DMS114 treated with DMSO at 0.1 percent for 48 hours (cell line): Measurements from ENCODE around the gene TEX2.
"Not testable (repeated sequence)": the region's sequence is repeated elsewhere in the genome, so short reads cannot be mapped to it uniquely, and the experiment has no call there.

Source experiments
- DNase-seq: peaks from one replicate; lab custom pipeline; 2025; ENCODE audit not compliant: unreplicated experiment; lab: John Stamatoyannopoulos, UW

TEX2 gene

DNA sequence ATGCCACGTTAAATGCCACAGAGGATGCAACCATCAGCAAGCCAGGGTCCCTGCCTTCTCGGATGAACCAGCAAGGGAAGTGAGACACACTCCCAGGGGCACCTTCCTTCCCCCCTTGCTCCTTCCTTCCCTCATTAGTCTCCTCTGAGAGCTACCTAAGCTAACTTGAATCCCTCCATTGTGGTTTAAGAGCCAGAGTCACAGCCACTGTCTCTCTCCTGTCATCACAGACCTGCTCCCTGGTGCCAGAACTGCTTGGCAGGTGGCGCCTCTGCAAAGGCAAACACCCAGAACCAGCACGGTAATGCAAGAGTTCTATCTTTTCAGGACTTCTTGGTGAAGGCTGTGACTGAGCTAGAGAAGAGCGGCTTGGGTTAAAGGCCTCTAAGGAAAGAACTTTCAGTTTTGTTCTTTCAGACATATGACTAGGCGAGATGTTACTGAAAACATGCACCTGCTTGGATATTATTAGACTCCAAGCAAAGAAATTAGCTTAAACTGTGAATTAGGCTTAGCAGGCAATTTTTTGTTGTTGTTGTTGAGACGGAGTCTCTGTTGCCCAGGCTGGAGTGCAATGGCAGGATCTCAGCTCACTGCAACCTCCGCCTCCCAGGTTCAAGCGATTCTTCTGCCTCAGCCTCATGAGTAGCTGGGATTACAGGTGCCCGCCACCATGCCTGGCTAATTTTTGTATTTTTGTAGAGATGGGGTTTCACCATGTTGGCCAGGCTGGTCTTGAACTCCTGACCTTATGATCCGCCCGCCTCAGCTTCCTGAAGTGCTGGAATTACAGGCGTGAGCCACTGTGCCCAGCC is 141.9 kb downstream of the TEX2 start:
- not testable (repeated sequence) for DNase-seq

DNA sequence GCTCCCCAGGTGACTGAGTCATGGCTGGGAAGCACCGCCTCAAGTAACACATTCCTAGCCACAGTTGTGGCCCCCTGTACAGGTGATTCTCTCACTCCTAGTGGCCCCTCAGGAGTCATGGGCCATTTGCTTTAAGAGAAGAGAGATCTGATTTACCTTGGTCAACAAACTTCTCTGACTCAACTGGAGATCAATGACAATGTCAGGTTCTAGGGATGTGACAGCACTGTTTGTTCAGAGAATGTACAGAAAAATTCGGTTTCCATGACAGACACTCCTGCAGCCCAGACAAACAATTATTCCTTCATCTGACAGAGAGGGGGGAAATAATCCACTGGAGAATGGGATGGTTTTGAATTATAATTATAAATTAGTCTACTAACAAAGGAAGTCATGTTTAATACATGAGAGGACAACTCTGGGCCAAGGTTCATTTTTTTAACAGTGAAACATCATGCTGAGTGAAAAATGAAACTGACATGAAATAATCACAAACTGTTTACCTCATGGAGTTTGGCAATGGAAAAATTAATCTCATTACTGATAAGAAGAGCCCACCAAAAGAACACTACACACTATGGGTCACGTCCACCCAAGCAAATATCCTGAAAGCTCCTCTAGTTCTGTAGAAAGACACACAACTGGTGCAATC is 142.8 kb downstream of the TEX2 start:
- no peak for DNase-seq

DNA sequence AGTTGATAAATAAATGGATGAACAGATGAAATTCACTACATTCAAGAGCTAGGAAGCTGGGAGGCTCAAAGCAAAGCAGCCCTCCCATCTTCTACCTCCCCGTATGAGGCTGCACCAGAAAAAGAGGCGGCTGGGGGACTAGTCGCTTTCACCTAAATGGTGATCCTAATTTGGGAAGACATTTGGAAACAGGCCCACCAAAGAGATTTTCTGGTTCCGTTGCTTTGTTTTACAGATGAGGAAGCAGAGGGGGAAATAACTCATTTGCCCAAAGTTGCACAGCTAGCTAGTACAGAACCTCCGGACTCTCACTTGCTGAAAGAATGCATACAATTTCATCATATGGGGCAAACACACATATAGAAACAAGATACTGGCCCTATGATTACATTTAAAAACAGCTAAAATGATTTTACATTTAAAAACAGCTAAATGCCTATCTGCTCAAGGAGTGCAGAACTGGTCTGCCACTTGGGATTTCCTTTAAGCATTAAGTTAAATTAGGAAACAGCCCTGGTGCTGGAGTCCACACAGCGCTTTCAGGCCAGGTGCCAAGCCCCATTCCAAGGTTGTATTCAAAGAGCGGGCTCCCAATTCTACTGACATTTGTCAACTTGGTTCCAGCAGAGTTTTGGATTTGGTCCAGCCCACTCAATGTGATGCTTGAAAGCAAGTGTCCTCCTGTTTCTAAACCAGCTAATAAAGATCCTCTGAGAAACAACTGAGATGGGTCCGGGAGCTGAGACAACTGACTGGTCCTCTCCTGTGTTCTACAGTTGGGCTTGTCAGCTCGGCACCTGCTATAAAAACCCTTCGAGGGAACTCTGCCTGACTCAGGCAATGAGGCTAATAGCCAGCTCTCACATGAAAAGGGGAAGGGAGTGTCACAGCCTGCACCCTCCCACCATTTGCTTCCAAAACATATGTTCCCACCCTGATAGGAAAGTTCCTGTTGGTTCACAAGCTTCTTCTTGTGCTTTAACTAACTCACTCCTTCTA is 144.8 kb downstream of the TEX2 start:
- no peak for DNase-seq

GRCh38 chr17:64115822-64116534 is 147.1 kb downstream of the TEX2 start:
- no peak for DNase-seq

GRCh38 chr17:64115043-64115698 is 147.9 kb downstream of the TEX2 start:
- DNase-seq = no peak

- DNase-seq = no peak
Observed at GRCh38 chr17:64113006-64113405, 150.1 kb downstream of the TEX2 start.

- no peak for DNase-seq
Observed at GRCh38 chr17:64111831-64112230, 151.2 kb downstream of the TEX2 start.

DNA sequence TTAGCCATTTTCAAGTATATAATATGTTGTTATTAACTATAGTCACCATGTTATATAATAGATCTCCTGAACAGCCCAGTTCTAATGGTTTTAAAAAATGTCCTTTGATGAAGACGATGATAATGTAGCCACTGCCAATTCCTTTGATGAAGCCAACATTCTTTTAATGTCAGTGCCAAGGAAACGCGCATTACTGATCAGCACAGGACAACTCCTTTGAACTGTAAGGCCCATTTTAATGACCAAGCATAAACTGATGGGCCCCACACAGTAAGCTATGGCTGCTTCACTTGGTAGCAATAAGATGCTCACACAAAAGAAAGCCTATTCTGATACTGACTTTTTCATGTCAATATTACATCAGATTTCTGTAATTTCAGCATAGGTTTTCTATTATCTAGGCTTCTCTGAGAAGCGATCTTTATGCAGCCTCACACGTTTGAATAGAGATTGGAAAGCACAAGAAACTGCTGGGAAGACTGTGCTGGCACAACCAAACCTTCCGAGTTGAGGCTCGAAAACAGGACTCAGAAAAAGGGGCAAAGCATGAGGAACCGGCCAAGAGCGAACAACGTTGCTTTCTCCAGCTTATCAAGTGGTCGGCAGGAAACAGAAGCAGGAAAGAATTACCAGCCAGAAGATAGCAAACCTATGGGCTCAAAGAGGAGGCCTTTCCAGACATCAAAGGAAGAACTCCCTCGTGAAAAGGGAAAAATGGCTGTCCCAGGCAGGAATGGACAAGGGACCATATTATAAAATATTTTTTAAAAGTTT is 152.5 kb downstream of the TEX2 start:
- DNase-seq = no peak

- DNase-seq = no peak
Observed at GRCh38 chr17:64109400-64109799, 153.7 kb downstream of the TEX2 start.

DNA sequence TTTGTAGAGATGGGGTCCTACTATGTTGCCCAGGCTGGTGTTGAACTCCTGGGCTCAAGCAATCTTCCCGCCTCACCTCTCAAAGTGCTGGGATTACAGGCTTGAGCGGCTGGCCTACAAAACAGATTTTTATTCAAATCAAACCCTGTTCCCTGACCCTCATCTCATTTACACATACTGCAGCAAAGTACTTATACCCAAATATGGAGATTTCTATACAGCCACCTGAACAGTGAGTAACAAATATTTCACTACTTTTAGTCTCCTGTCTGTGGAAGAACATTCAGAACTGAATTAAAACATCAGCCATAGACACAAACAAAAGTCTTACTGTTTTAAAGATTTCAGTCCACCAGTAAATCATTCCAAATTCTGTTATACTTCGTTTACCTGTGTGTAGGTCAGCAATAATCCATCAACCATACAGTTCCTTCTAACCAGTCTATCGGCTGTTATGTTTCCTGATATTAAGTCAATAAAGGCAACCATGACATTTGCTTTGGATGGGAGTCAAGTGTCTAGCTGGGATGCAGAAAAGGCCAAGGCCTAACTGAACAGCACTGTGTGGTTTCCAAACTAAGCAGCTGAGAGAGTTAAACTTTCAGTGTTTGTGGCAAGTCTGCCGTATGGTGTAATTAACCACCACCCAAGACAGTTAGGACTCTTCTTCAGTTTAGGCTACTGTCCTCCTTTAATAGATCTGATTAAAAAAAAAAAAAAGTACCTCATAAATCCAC is 155.4 kb downstream of the TEX2 start:
- DNase-seq = no peak

GRCh38 chr17:64106918-64107317 is 156.1 kb downstream of the TEX2 start:
- no peak for DNase-seq

DNA sequence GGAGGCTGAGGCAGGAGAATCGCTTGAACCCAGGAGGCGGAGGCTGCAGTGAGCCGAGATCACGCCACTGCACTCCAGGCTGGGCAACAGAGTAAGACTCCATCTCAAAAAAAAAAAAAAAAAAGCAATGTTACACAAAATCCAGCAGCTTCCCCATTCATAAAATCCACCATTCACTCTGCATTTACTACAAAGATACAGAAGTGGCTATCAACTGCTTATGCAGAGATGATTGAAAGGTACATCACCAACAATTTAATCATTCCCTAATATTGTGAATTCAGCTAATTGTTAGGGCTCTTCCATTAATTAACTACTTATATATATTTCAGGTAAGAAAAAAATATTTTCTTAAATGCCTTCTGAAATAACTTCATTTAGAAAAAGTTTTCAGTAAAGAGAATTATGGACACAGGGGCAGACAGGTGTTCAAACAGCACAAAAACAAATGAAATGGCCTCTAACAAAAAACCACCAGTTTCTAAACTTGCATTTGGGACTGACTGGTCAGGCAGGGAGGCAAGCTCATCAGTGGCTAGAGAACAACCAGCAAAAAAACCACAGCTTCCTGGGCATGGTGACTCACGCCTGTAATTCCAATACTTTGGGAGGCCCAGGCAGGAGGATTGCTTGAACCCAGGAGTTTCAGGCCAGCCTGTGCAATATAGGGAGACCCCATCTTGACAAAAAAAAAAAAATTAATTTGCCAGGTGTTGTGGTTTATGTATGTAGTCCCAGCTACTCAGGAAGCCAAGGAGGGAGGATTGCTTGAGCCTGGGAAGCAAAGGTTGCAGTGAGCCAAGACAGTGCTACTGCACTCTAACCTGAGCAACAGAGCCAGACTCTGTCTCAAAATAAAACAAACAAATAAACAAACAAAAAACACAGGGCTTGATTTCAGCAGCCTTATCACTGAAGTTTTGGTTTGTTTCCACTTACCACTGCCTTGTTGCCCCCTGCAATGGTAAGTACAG is 159.4 kb downstream of the TEX2 start:
- no peak for DNase-seq

DNA sequence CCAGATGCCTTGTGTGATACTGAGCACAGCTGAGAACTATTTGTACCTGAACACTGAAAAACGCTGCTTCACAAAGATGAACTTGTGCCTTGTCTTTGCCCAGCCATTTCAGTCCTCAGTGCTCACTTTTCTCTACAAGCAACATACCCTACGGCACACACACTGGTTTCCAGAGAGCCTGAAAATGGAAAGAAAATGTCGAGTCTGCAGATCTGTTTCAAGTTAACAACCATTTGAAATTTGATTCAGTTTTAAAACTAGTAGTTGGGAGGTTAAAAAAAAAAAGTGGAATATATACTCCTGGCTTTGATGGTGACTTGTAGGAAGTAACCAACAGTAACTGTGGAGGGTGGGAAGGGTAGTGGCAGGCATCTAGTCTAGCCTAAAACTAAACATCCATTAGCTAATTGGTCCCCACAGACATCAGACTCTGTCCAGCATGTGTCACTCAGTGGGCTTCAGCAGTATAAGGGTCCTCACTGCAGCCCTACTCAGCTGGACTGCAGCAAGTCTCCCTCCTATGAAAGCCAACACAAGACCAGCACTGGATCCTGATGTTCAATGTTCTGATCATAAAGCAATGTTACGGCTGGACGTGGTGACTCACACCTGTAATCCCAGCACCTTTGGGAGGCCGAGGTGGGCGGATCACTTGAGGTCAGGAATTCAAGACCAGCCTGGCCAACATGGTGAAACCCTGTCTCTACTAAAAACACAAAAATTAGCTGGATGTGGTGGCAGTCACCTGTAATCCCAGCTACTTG is 160.3 kb downstream of the TEX2 start:
- no peak for DNase-seq

DNA sequence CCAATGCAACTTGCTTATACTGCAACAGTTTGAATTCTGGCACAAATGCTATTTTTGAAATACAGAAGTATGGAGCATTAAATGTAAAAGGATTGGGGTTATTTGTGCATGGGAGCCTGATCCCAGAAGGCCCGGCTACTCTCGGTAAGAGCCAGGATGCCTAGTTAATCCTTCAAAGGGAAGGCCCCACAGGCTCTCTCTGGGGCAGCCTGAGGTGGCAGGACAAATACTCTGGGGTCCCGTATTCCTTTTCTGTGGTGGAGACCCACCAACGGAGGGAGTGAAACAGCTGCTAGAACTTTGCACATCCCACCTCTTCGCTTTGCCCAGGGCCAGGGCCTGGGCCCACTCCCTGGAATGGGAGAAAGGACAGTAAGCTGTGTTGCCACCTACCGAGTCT is 163.5 kb downstream of the TEX2 start:
- no peak for DNase-seq
